HCT116 (cell line): Measurements from ENCODE around the gene KCNJ14. TPM values are rescaled to one million over a fixed set of nuclear protein-coding genes. Genes with fewer than 3 reads are reported as not detected.
A peak's percentile ranks its signal among the peaks of the same experiment; 100 is the strongest.

ENCODE experiments used
- CBX3 ChIP-seq: IDR thresholded peaks from 2 replicates; pipeline ENCODE4 v1.6.1; 2012; ENCODE audit warnings: low read depth
- CTCF ChIP-seq, 3 experiments: fragments of 200-600 bp in 1 of 3; sonication (generic) in 1 of 3; IDR thresholded peaks in 2 of 3; conservative IDR thresholded peaks in 1 of 3; 2 replicates each; pipeline ENCODE4 v1.5.1; 2012 to 2017; ENCODE audit warnings: low read depth in 2 of 3, low read length in 2 of 3, antibody characterized with exemption in 1 of 3, borderline replicate concordance in 1 of 3, control low read depth in 1 of 3, mild to moderate bottlenecking in 1 of 3, mixed read lengths in 1 of 3, mixed run types in 1 of 3, moderate library complexity in 1 of 3; ENCODE audit not compliant: insufficient read depth in 1 of 3
- EGR1 ChIP-seq: IDR thresholded peaks from 2 replicates; pipeline ENCODE4 v1.6.1; 2012; ENCODE audit warnings: low read depth
- ELF1 ChIP-seq: IDR thresholded peaks from 2 replicates; pipeline ENCODE4 v1.6.1; 2012; ENCODE audit warnings: low read depth, borderline replicate concordance
- FOSL1 ChIP-seq: IDR thresholded peaks from 2 replicates; pipeline ENCODE4 v1.6.1; 2012; ENCODE audit warnings: low read depth
- JUND ChIP-seq: IDR thresholded peaks from 2 replicates; pipeline ENCODE4 v1.6.1; 2012
- POLR2A ChIP-seq: IDR thresholded peaks from 2 replicates; pipeline ENCODE4 v1.7.0; 2011; ENCODE audit warnings: borderline replicate concordance; ENCODE audit not compliant: insufficient read depth, insufficient read length; ENCODE audit errors: extremely low read depth
- POLR2AphosphoS5 ChIP-seq: IDR thresholded peaks from 2 replicates; pipeline ENCODE4 v1.6.1; 2011; ENCODE audit warnings: mild to moderate bottlenecking, low read depth, low read length, moderate library complexity
- RAD21 ChIP-seq: IDR thresholded peaks from 2 replicates; pipeline ENCODE4 v1.6.1; 2012; ENCODE audit warnings: low read depth, mild to moderate bottlenecking
- SP1 ChIP-seq: IDR thresholded peaks from 2 replicates; pipeline ENCODE4 v1.6.1; 2012; ENCODE audit warnings: low read depth
- SRF ChIP-seq: IDR thresholded peaks from 2 replicates; pipeline ENCODE4 v1.6.1; 2012; ENCODE audit warnings: low read depth
- ZBTB33 ChIP-seq: IDR thresholded peaks from 2 replicates; pipeline ENCODE4 v1.6.1; 2011; ENCODE audit warnings: mild to moderate bottlenecking, low read length, moderate library complexity; ENCODE audit not compliant: insufficient replicate concordance; ENCODE audit errors: extremely low read depth
- ZNF274 ChIP-seq: fragments of 200-500 bp; sonication (Bioruptor generic); IDR thresholded peaks from 2 replicates; pipeline ENCODE4 v1.6.1; 2014; ENCODE audit warnings: mild to moderate bottlenecking, low read depth, low read length, inconsistent platforms
- total RNA-seq: library from RNA; stranded (reverse); gene quantifications from one replicate; pipeline ENCODE4 v1.2.1, GENCODE V29; 2021; ENCODE audit not compliant: unreplicated experiment

KCNJ14 gene
- total RNA-seq, 1 experiment from 2014 or later = 2.5 TPM

GRCh38 chr19:48501494-48502349 is 46.3 kb downstream of the KCNJ14 start (continued):
- TF ChIP-seq ZBTB33 = no peak
- peak; percentile 80 for TF ChIP-seq POLR2AphosphoS5
- TF ChIP-seq JUND = no peak
- TF ChIP-seq SP1 = peak; percentile 43
- TF ChIP-seq CTCF (IDR thresholded peaks at IDR 0.05 in 2 of 3, conservative IDR thresholded peaks at IDR 0.05 in 1 of 3; ENCODE audit: borderline replicate concordance in 1 of 3, insufficient read depth in 1 of 3, low read depth in 2 of 3, low read length in 2 of 3) = no peak
- peak; percentile 32 for TF ChIP-seq POLR2A
- no peak for TF ChIP-seq RAD21
- no peak for TF ChIP-seq EGR1
- TF ChIP-seq ZNF274 = no peak
- TF ChIP-seq CBX3 = no peak
- TF ChIP-seq ELF1 = no peak
- no peak for TF ChIP-seq SRF
- no peak for TF ChIP-seq FOSL1
- TF ChIP-seq, all 23 proteins: peak for 4
